Hepatic stellate cell (primary cell): Measurements from ENCODE around the gene MS4A13.
"Not testable (repeated sequence)": the region's sequence is repeated elsewhere in the genome, so short reads cannot be mapped to it uniquely, and the experiment has no call there.

ENCODE experiments used
- DNase-seq: peaks from one replicate; pipeline ENCODE4 v3.0.0; 2011; ENCODE audit warnings: low spot score

The MS4A13 gene

GRCh38 chr11:60530454-60531100 is 15.4 kb downstream of the MS4A13 start:
- no peak for DNase-seq

- not testable (repeated sequence) for DNase-seq
These were observed 17.2 kb downstream of the MS4A13 start for GRCh38 chr11:60532383-60532782.

GRCh38 chr11:60538627-60539026 is 23.4 kb downstream of the MS4A13 start:
- DNase-seq, result not testable (repeated sequence)

GRCh38 chr11:60544077-60544476 is 28.9 kb downstream of the MS4A13 start:
- no peak for DNase-seq

- DNase-seq, result no peak
These were observed 46.1 kb downstream of the MS4A13 start for GRCh38 chr11:60561254-60561653.

- no peak for DNase-seq
These were observed 48.5 kb downstream of the MS4A13 start for GRCh38 chr11:60563553-60564235.

GRCh38 chr11:60566776-60567175 is 51.6 kb downstream of the MS4A13 start:
- DNase-seq, result no peak

GRCh38 chr11:60570970-60571369 is 55.8 kb downstream of the MS4A13 start:
- no peak for DNase-seq

GRCh38 chr11:60589611-60590010 is 74.4 kb downstream of the MS4A13 start:
- DNase-seq, result no peak
